H9 (cell line): ENCODE results near the gene VIPR2. TPM values are rescaled to one million over a fixed set of nuclear protein-coding genes. Genes with fewer than 3 reads are reported as not detected.

Experiments used
- DNase-seq: peaks from one replicate; pipeline ENCODE4 v3.0.0-alpha.2; 2017
- H2AFZ ChIP-seq: one replicate; pipeline ENCODE4 v1.6.1; 2013; ENCODE audit warnings: mild to moderate bottlenecking, low read length, control low read depth, moderate library complexity
- H2AK5ac ChIP-seq: 2 replicates; pipeline ENCODE4 v1.6.1; 2013; ENCODE audit warnings: low read length, control low read depth, mixed read lengths; ENCODE audit not compliant: insufficient read length
- H2BK120ac ChIP-seq: one replicate; pipeline ENCODE4 v1.6.1; 2013; ENCODE audit warnings: low read depth, mild to moderate bottlenecking, low read length, control low read depth, inconsistent platforms; ENCODE audit not compliant: poor library complexity, severe bottlenecking
- H2BK12ac ChIP-seq: 2 replicates; pipeline ENCODE4 v1.6.1; 2013; ENCODE audit warnings: low read length, control low read depth, mixed read lengths, low read depth; ENCODE audit not compliant: insufficient read length
- H2BK15ac ChIP-seq: 2 replicates; pipeline ENCODE4 v1.6.1; 2013; ENCODE audit warnings: low read depth, low read length, control low read depth
- H2BK20ac ChIP-seq: one replicate; pipeline ENCODE4 v1.6.1; 2013; ENCODE audit warnings: low read depth, mild to moderate bottlenecking, low read length, control low read depth, inconsistent platforms; ENCODE audit not compliant: poor library complexity, severe bottlenecking
- H2BK5ac ChIP-seq: 2 replicates; pipeline ENCODE4 v1.6.1; 2013; ENCODE audit warnings: low read length, control low read depth, mixed read lengths; ENCODE audit not compliant: insufficient read length
- H3K14ac ChIP-seq: 2 replicates; pipeline ENCODE4 v1.6.1; 2013; ENCODE audit warnings: low read length, control low read depth; ENCODE audit not compliant: insufficient read depth
- H3K18ac ChIP-seq: 2 replicates; pipeline ENCODE4 v1.6.1; 2013; ENCODE audit warnings: low read depth, mild to moderate bottlenecking, mixed read lengths, low read length, control low read depth; ENCODE audit not compliant: insufficient read length
- H3K23ac ChIP-seq: 2 replicates; pipeline ENCODE4 v1.6.1; 2013; ENCODE audit warnings: low read length, control low read depth, mixed read lengths, low read depth; ENCODE audit not compliant: insufficient read length
- H3K23me2 ChIP-seq: 2 replicates; pipeline ENCODE4 v1.6.1; 2013; ENCODE audit warnings: low read depth, mild to moderate bottlenecking, mixed read lengths, low read length, control low read depth; ENCODE audit not compliant: insufficient read length, poor library complexity, severe bottlenecking
- H3K27ac ChIP-seq: 2 replicates; pipeline ENCODE4 v1.5.1; 2013; ENCODE audit warnings: low read length, control low read depth, mixed read lengths, low read depth; ENCODE audit not compliant: insufficient read length
- H3K27me3 ChIP-seq: 2 replicates; pipeline ENCODE4 v1.6.1; 2013; ENCODE audit warnings: low read length, control low read depth, inconsistent platforms; ENCODE audit not compliant: insufficient read depth
- H3K4ac ChIP-seq: 2 replicates; pipeline ENCODE4 v1.6.1; 2013; ENCODE audit warnings: low read depth, mild to moderate bottlenecking, control low read depth, inconsistent platforms, low read length, moderate library complexity
- H3K4me1 ChIP-seq: 2 replicates; pipeline ENCODE4 v1.6.1; 2013; ENCODE audit warnings: low read length, control low read depth, inconsistent platforms; ENCODE audit not compliant: insufficient read depth
- H3K4me2 ChIP-seq: 2 replicates; pipeline ENCODE4 v1.6.1; 2013; ENCODE audit warnings: low read length, control low read depth, mixed read lengths; ENCODE audit not compliant: insufficient read length, insufficient read depth
- H3K56ac ChIP-seq: 2 replicates; pipeline ENCODE4 v1.6.1; 2013; ENCODE audit warnings: low read depth, mild to moderate bottlenecking, mixed read lengths, low read length, control low read depth; ENCODE audit not compliant: insufficient read length
- H3K79me1 ChIP-seq: 2 replicates; pipeline ENCODE4 v1.6.1; 2013; ENCODE audit warnings: low read depth, mild to moderate bottlenecking, moderate library complexity, low read length, control low read depth, inconsistent platforms; ENCODE audit not compliant: insufficient read depth, poor library complexity, severe bottlenecking
- H3K79me2 ChIP-seq: 2 replicates; pipeline ENCODE4 v1.6.1; 2013; ENCODE audit warnings: low read length, control low read depth, inconsistent platforms; ENCODE audit not compliant: insufficient read depth
- H3K9ac ChIP-seq: 2 replicates; pipeline ENCODE4 v1.6.1; 2013; ENCODE audit warnings: low read length, control low read depth, mixed read lengths; ENCODE audit not compliant: insufficient read length; ENCODE audit errors: extremely low read depth
- H3K9me3 ChIP-seq: one replicate; pipeline ENCODE4 v1.6.1; 2013; ENCODE audit warnings: low read depth, low read length, inconsistent platforms; ENCODE audit not compliant: control insufficient read depth
- H3T11ph ChIP-seq: one replicate; pipeline ENCODE4 v1.6.1; 2013; ENCODE audit warnings: mild to moderate bottlenecking, low read length, control low read depth, inconsistent platforms
- H4K20me1 ChIP-seq: one replicate; pipeline ENCODE4 v1.6.1; 2013; ENCODE audit not compliant: control insufficient read depth, insufficient read length, insufficient read depth
- H4K5ac ChIP-seq: 2 replicates; pipeline ENCODE4 v1.6.1; 2013; ENCODE audit warnings: low read depth, mild to moderate bottlenecking, mixed read lengths, low read length, control low read depth; ENCODE audit not compliant: insufficient read length
- H4K8ac ChIP-seq: replicated peaks from 2 replicates; pipeline ENCODE4 v1.6.1; 2013; ENCODE audit warnings: low read length, control low read depth, mixed read lengths, low read depth; ENCODE audit not compliant: insufficient read length
- H4K91ac ChIP-seq: 2 replicates; pipeline ENCODE4 v1.6.1; 2013; ENCODE audit warnings: low read depth, mild to moderate bottlenecking, moderate library complexity, mixed read lengths, low read length, control low read depth; ENCODE audit not compliant: insufficient read length
- H3K27ac Mint-ChIP-seq, 3 experiments: 2 replicates in 2 of 3; 3 replicates in 1 of 3; pipeline ENCODE4 v1.8.0; 2020 to 2021; ENCODE audit warnings: mixed read lengths in 3 of 3, mild to moderate bottlenecking in 1 of 3, moderate library complexity in 1 of 3
- H3K27me3 Mint-ChIP-seq: 2 replicates; pipeline ENCODE4 v1.8.0; 2021; ENCODE audit warnings: low read depth, mild to moderate bottlenecking, moderate library complexity, mixed read lengths
- H3K36me3 Mint-ChIP-seq, 3 experiments: 2 replicates in 2 of 3; 3 replicates in 1 of 3; pipeline ENCODE4 v1.8.0; 2020 to 2021; ENCODE audit warnings: low read depth in 3 of 3, mixed read lengths in 3 of 3; ENCODE audit not compliant: insufficient read depth in 1 of 3
- H3K4me1 Mint-ChIP-seq, 2 experiments: 2 replicates each; pipeline ENCODE4 v1.8.0; 2020; ENCODE audit warnings: mixed read lengths in 2 of 2
- H3K4me3 Mint-ChIP-seq, 2 experiments: 2 replicates in 1 of 2; 3 replicates in 1 of 2; pipeline ENCODE4 v1.8.0; 2020 to 2021; ENCODE audit warnings: mild to moderate bottlenecking in 2 of 2, mixed read lengths in 2 of 2, moderate library complexity in 1 of 2
- H3K9me3 Mint-ChIP-seq, 2 experiments: 2 replicates in 1 of 2; 3 replicates in 1 of 2; pipeline ENCODE4 v1.8.0; 2020; ENCODE audit warnings: mild to moderate bottlenecking in 2 of 2, mixed read lengths in 2 of 2, moderate library complexity in 1 of 2
- CTCF ChIP-seq: fragments of 200-600 bp; sonication (generic); conservative IDR thresholded peaks from 3 replicates; pipeline ENCODE4 v1.8.0; 2021; ENCODE audit warnings: antibody characterized with exemption, mild to moderate bottlenecking
- WGBS: extraction: QIAGEN DNeasy Blood & Tissue Kit; methylation state at CpG from one replicate; pipeline ENCODE4 v1.1.7; 2013; ENCODE audit warnings: missing lambda C conversion rate, low lambda C conversion rate, mixed read lengths; ENCODE audit not compliant: insufficient read length; ENCODE audit errors: extremely low coverage; 5-methylcytosine and 5-hydroxymethylcytosine counted together
- total RNA-seq: library from RNA; stranded (reverse); gene quantifications from 2 replicates; pipeline ENCODE4 v1.2.1, GENCODE V29; 2021

The VIPR2 gene
- total RNA-seq, 1 experiment from 2014 or later, result 1.6 TPM

- no peak overlapping the region for H3K4me2 ChIP-seq
- H4K91ac ChIP-seq, result no peak overlapping the region
- H2BK12ac ChIP-seq, result no peak overlapping the region
- H3K14ac ChIP-seq, result no peak overlapping the region; the same call in 1 of the 2 replicates
- H3K56ac ChIP-seq, result no peak overlapping the region
- no peak overlapping the region for H2BK15ac ChIP-seq
- no peak overlapping the region for H3K27ac ChIP-seq
- no peaks in the 10 kb centered on the region for H4K20me1 ChIP-seq
- H2AK5ac ChIP-seq, result no peak overlapping the region
- no peaks in the 10 kb centered on the region for H3K23me2 ChIP-seq
- Mint-ChIP-seq H3K4me1 (peaks cover 11 to 16% of the 10 kb centered on the region in 2 experiments; a peak in 3 of 4 replicates), H3K4me3 (no peak overlapping the region), H3K9me3 (peaks cover 0 to 6% of the 10 kb centered on the region in 2 experiments; a peak in 1 of 5 replicates), H3K27ac (no peak overlapping the region), H3K36me3 (peaks cover 0 to 3% (median 0%) of the 10 kb centered on the region in 3 experiments; a peak in 1 of 7 replicates), H3K27me3 (peaks cover 18% of the 10 kb centered on the region)
- no peak overlapping the region for H3K4ac ChIP-seq
- TF ChIP-seq CTCF, result no peak
- H2AFZ ChIP-seq, result no peak overlapping the region
- H3K27me3 ChIP-seq, result peaks cover 4% of the 10 kb centered on the region; the same call in 1 of the 2 replicates
- no peak overlapping the region for H3K9ac ChIP-seq
- no peak overlapping the region for H3T11ph ChIP-seq
- no peak for DNase-seq
- H3K79me2 ChIP-seq, result no peaks in the 10 kb centered on the region
- no peak overlapping the region for H2BK120ac ChIP-seq
- H3K18ac ChIP-seq, result no peak overlapping the region
- H2BK5ac ChIP-seq, result no peak overlapping the region
- no peak overlapping the region for H2BK20ac ChIP-seq
- no peaks in the 10 kb centered on the region for H3K79me1 ChIP-seq
- H3K4me1 ChIP-seq, result no peaks in the 10 kb centered on the region
- no peak overlapping the region for H4K5ac ChIP-seq
- no CpG with 5 or more reads among the region's 12 CpGs for WGBS
- H3K9me3 ChIP-seq, result no peaks in the 10 kb centered on the region
- H3K23ac ChIP-seq, result no peak overlapping the region
- no peak overlapping the region for H4K8ac ChIP-seq
These were observed 142.9 kb downstream of the VIPR2 start for GRCh38 chr7:159001811-159002210.
